Thyroid gland (tissue), 4 donors: Measurements from ENCODE around the gene ZP3. TPM values are rescaled to one million over a fixed set of nuclear protein-coding genes. Genes with fewer than 3 reads are reported as not detected.
"Not testable (repeated sequence)": the region's sequence is repeated elsewhere in the genome, so short reads cannot be mapped to it uniquely, and the experiment has no call there.

Experiments
- DNase-seq, 2 donors: peaks; one replicate each; pipeline ENCODE4 v3.0.0-alpha.2; 2019
- H3K27ac ChIP-seq, 3 donors: fragments of 200-600 bp; sonication (generic); 1 replicate in 2 of 3; 2 replicates in 1 of 3; pipeline ENCODE4 v1.5.1; 2016 to 2019; ENCODE audit warnings: mild to moderate bottlenecking in 1 of 3, moderate library complexity in 1 of 3
- H3K27me3 ChIP-seq: fragments of 200-600 bp; sonication (generic); one replicate; pipeline ENCODE4 v1.5.1; 2019
- H3K36me3 ChIP-seq, 2 donors: fragments of 200-600 bp; sonication (generic); one replicate each; pipeline ENCODE4 v1.5.1; 2016 to 2019
- H3K4me1 ChIP-seq, 2 donors: fragments of 200-600 bp; sonication (generic); one replicate each; pipeline ENCODE4 v1.5.1; 2017 to 2019
- H3K4me3 ChIP-seq, 3 donors: fragments of 200-600 bp; sonication (generic); replicated peaks in 1 of 3; 1 replicate in 2 of 3; 2 replicates in 1 of 3; pipeline ENCODE4 v1.5.1; 2016; ENCODE audit warnings: mild to moderate bottlenecking in 1 of 3
- H3K9me3 ChIP-seq: fragments of 200-600 bp; sonication (generic); one replicate; pipeline ENCODE4 v1.5.1; 2017
- WGBS, 2 donors: methylation state at CpG; one replicate each; pipeline ENCODE4 v1.1.5; 2017; 5-methylcytosine and 5-hydroxymethylcytosine counted together
- intact Hi-C: fragments of 100-400 bp; cut with DNase I; formaldehyde crosslinking; loops from one replicate; pipeline ENCODE4 v1.15.1; 2023
- total RNA-seq, 4 donors: library from RNA; depleted of rRNA; stranded (reverse); fragments of >200 nt; gene quantifications; one replicate each; pipeline ENCODE4 v1.2.3, GENCODE V29; 2016

ZP3 gene
- total RNA-seq, 4 donors from 2014 or later, result 0.39 to 1.0 (median 0.94) TPM; not detected in 1

- intact Hi-C loops, H3K4me1 ChIP-seq, H3K9me3 ChIP-seq, H3K4me3 ChIP-seq, H3K36me3 ChIP-seq, H3K27ac ChIP-seq, DNase-seq, H3K27me3 ChIP-seq: not testable (repeated sequence)
- WGBS, 2 donors, result 84 to 87% methylated on average over 10 to 12 of the region's 14 CpGs
These were observed 43.1 kb downstream of the ZP3 start for GRCh38 chr7:76467743-76468404.

GRCh38 chr7:76471556-76472221 is 46.9 kb downstream of the ZP3 start:
- DNase-seq, H3K27ac ChIP-seq, H3K27me3 ChIP-seq, intact Hi-C loops, H3K4me3 ChIP-seq, H3K4me1 ChIP-seq, H3K36me3 ChIP-seq, H3K9me3 ChIP-seq: not testable (repeated sequence)
- WGBS, 2 donors, result 91 to 92% methylated on average over 5 to 9 of the region's 10 CpGs

GRCh38 chr7:76473097-76473496 is 48.3 kb downstream of the ZP3 start:
- H3K4me1 ChIP-seq, H3K36me3 ChIP-seq, H3K9me3 ChIP-seq, DNase-seq, H3K4me3 ChIP-seq, intact Hi-C loops, H3K27me3 ChIP-seq, H3K27ac ChIP-seq: not testable (repeated sequence)
- WGBS, 2 donors, result 88 to 100% methylated on average over 1 of the region's 6 CpGs

- H3K27ac ChIP-seq, H3K9me3 ChIP-seq, intact Hi-C loops, H3K36me3 ChIP-seq, H3K27me3 ChIP-seq, H3K4me1 ChIP-seq, H3K4me3 ChIP-seq, DNase-seq: not testable (repeated sequence)
- WGBS, 2 donors, result 98% methylated on average over 7 of the region's 11 CpGs; no CpG with 5 or more reads in 1 of the 2 donors
These were observed 51.5 kb downstream of the ZP3 start for GRCh38 chr7:76476280-76476679.

GRCh38 chr7:76476742-76477474 is 52.2 kb downstream of the ZP3 start:
- DNase-seq, intact Hi-C loops, H3K27ac ChIP-seq, H3K36me3 ChIP-seq, H3K4me3 ChIP-seq, H3K27me3 ChIP-seq, H3K4me1 ChIP-seq, H3K9me3 ChIP-seq: not testable (repeated sequence)
- WGBS, 2 donors, result 90 to 93% methylated on average over 6 to 11 of the region's 24 CpGs

GRCh38 chr7:76479628-76480027 is 54.9 kb downstream of the ZP3 start:
- H3K4me1 ChIP-seq, DNase-seq, H3K36me3 ChIP-seq, H3K4me3 ChIP-seq, H3K27me3 ChIP-seq, H3K9me3 ChIP-seq, intact Hi-C loops, H3K27ac ChIP-seq: not testable (repeated sequence)
- 72 to 86% methylated on average over 6 to 11 of the region's 11 CpGs for WGBS, 2 donors

- 91 to 92% methylated on average over 12 to 13 of the region's 29 CpGs for WGBS, 2 donors
- H3K27me3 ChIP-seq, H3K4me3 ChIP-seq, H3K9me3 ChIP-seq, H3K4me1 ChIP-seq, H3K27ac ChIP-seq, DNase-seq, intact Hi-C loops, H3K36me3 ChIP-seq: not testable (repeated sequence)
These were observed 55.9 kb downstream of the ZP3 start for GRCh38 chr7:76480403-76481253.

- H3K4me1 ChIP-seq, H3K36me3 ChIP-seq, intact Hi-C loops, H3K27me3 ChIP-seq, H3K4me3 ChIP-seq, DNase-seq, H3K9me3 ChIP-seq, H3K27ac ChIP-seq: not testable (repeated sequence)
- 97% methylated on average over 24 of the region's 24 CpGs for WGBS, 2 donors
These were observed 57.9 kb downstream of the ZP3 start for GRCh38 chr7:76482660-76483059.

- WGBS, 2 donors, result 90 to 98% methylated on average over 6 to 10 of the region's 17 CpGs
- H3K27me3 ChIP-seq, intact Hi-C loops, H3K27ac ChIP-seq, DNase-seq, H3K9me3 ChIP-seq, H3K4me3 ChIP-seq, H3K36me3 ChIP-seq, H3K4me1 ChIP-seq: not testable (repeated sequence)
These were observed 58.3 kb downstream of the ZP3 start for GRCh38 chr7:76483081-76483480.

- H3K27me3 ChIP-seq, H3K36me3 ChIP-seq, intact Hi-C loops, H3K4me3 ChIP-seq, H3K27ac ChIP-seq, H3K9me3 ChIP-seq, H3K4me1 ChIP-seq, DNase-seq: not testable (repeated sequence)
- no CpG with 5 or more reads among the region's 12 CpGs for WGBS, 2 donors
These were observed 59.7 kb downstream of the ZP3 start for GRCh38 chr7:76484456-76484855.

- H3K4me3 ChIP-seq, H3K4me1 ChIP-seq, H3K27me3 ChIP-seq, H3K36me3 ChIP-seq, H3K9me3 ChIP-seq, H3K27ac ChIP-seq, intact Hi-C loops, DNase-seq: not testable (repeated sequence)
- whole genome bisulfite sequencing, 2 donors, result 72% methylated on average over 5 of the region's 20 CpGs; no CpG with 5 or more reads in 1 of the 2 donors
These were observed 61.3 kb downstream of the ZP3 start for GRCh38 chr7:76485822-76486610.
